ENCODE measurements around the gene B4GALNT3. TPM values are rescaled to one million over a fixed set of nuclear protein-coding genes. Genes with fewer than 3 reads are reported as not detected.

The B4GALNT3 gene
- total RNA-seq, 4 donors from 2014 or later = 9.7 to 45.3 (median 18.4) TPM

GRCh38 chr12:583251-583869, 123.6 kb downstream of the B4GALNT3 start:
- Histone ChIP-seq H3K27ac (no peak overlapping the region), H3K9me3 (no peaks in the 10 kb centered on the region), H3K4me3 (no peak overlapping the region), H3K4me1 (peaks cover 0 to 18% (median 0%) of the 10 kb centered on the region in 3 donors), H3K36me3 (no peaks in the 10 kb centered on the region), H3K27me3 (no peaks in the 10 kb centered on the region)
- 74 to 77% methylated on average over 8 to 11 of the region's 13 CpGs for WGBS, 2 donors
- no peak for TF ChIP-seq POLR2A (IDR thresholded peaks at IDR 0.05)
- TF ChIP-seq CTCF (IDR thresholded peaks at IDR 0.05) = no peak
- intact Hi-C loops (cut with DNase I) = no loop called here
- no peak for DNase-seq

GRCh38 chr12:585062-586061, 125.6 kb downstream of the B4GALNT3 start:
- Histone ChIP-seq H3K9me3 (no peaks in the 10 kb centered on the region), H3K4me1 (peaks cover 0 to 10% (median 0%) of the 10 kb centered on the region in 3 donors), H3K27ac (no peak overlapping the region), H3K27me3 (no peaks in the 10 kb centered on the region), H3K36me3 (no peaks in the 10 kb centered on the region), H3K4me3 (no peak overlapping the region)
- WGBS, 2 donors = 76 to 83% methylated on average over 23 to 29 of the region's 30 CpGs
- TF ChIP-seq POLR2A (IDR thresholded peaks at IDR 0.05) = no peak
- TF ChIP-seq CTCF (IDR thresholded peaks at IDR 0.05) = no peak
- intact Hi-C loops (cut with DNase I) = no loop called here
- no peak for DNase-seq

- TF ChIP-seq CTCF (IDR thresholded peaks at IDR 0.05) (no peak), POLR2A (IDR thresholded peaks at IDR 0.05) (no peak)
- Histone ChIP-seq H3K9me3 (no peaks in the 10 kb centered on the region), H3K27ac (no peak overlapping the region), H3K4me1 (peaks cover 0 to 17% (median 0%) of the 10 kb centered on the region in 3 donors), H3K36me3 (no peaks in the 10 kb centered on the region), H3K27me3 (no peaks in the 10 kb centered on the region), H3K4me3 (no peak overlapping the region)
- 87 to 90% methylated on average over 2 to 10 of the region's 16 CpGs for WGBS, 2 donors
- intact Hi-C loops (cut with DNase I) = no loop called here
- DNase-seq = no peak
Observed at GRCh38 chr12:586318-587071, 126.8 kb downstream of the B4GALNT3 start.

GRCh38 chr12:587132-588023, 127.6 kb downstream of the B4GALNT3 start:
- peaks cover 0 to 25% (median 0%) of the 10 kb centered on the region in 3 donors for H3K4me1 ChIP-seq
- no peaks in the 10 kb centered on the region for H3K9me3 ChIP-seq
- H3K4me3 ChIP-seq = no peak overlapping the region
- H3K36me3 ChIP-seq = no peaks in the 10 kb centered on the region
- DNase-seq = no peak
- H3K27ac ChIP-seq = no peak overlapping the region
- no peaks in the 10 kb centered on the region for H3K27me3 ChIP-seq
- intact Hi-C loops (cut with DNase I) = no loop called here
- 70 to 89% methylated on average over 7 to 10 of the region's 18 CpGs for WGBS, 2 donors
- TF ChIP-seq POLR2A (IDR thresholded peaks at IDR 0.05) (no peak), CTCF (IDR thresholded peaks at IDR 0.05) (no peak)
